OCI-LY1 (cell line): ENCODE measurements around the gene THEM5.

Experiments used
- H2AFZ ChIP-seq: fragments of 200-600 bp; sonication (generic), shearing (Covaris generic); 2 replicates; pipeline ENCODE4 v1.6.0; 2014; ENCODE audit warnings: antibody characterized with exemption, mild to moderate bottlenecking, low read length
- H3F3A ChIP-seq: fragments of 200-600 bp; sonication (generic), shearing (Covaris generic); 2 replicates; pipeline ENCODE4 v1.6.0; 2014; ENCODE audit warnings: mild to moderate bottlenecking, antibody characterized with exemption, low read length, moderate library complexity; ENCODE audit not compliant: insufficient read depth
- H3K27ac ChIP-seq: fragments of 200-600 bp; sonication (generic); 2 replicates; pipeline ENCODE4 v1.5.1; 2014; ENCODE audit warnings: low read length, mixed run types, mild to moderate bottlenecking, low read depth; ENCODE audit not compliant: poor library complexity, severe bottlenecking
- H3K27me3 ChIP-seq: fragments of 200-600 bp; sonication (generic); 2 replicates; pipeline ENCODE4 v1.6.0; 2014; ENCODE audit warnings: antibody characterized with exemption, mild to moderate bottlenecking, low read length, moderate library complexity; ENCODE audit not compliant: insufficient read depth
- H3K36me3 ChIP-seq: fragments of 200-600 bp; sonication (generic); 2 replicates; pipeline ENCODE4 v1.6.1; 2014; ENCODE audit warnings: mild to moderate bottlenecking, antibody characterized with exemption, low read length, moderate library complexity, mixed read lengths; ENCODE audit not compliant: insufficient read depth
- H3K4me1 ChIP-seq: fragments of 200-600 bp; sonication (generic); 2 replicates; pipeline ENCODE4 v1.5.1; 2014; ENCODE audit warnings: mild to moderate bottlenecking, low read length, moderate library complexity; ENCODE audit not compliant: insufficient read depth, severe bottlenecking
- H3K4me2 ChIP-seq: fragments of 200-600 bp; sonication (generic), shearing (Covaris generic); 2 replicates; pipeline ENCODE4 v1.6.1; 2014; ENCODE audit warnings: low read length
- H3K4me3 ChIP-seq: fragments of 200-600 bp; sonication (generic); 2 replicates; pipeline ENCODE4 v1.5.1; 2014; ENCODE audit warnings: low read length, low read depth, mild to moderate bottlenecking, mixed read lengths; ENCODE audit not compliant: poor library complexity, severe bottlenecking
- H3K79me2 ChIP-seq: fragments of 200-600 bp; shearing (Covaris generic); 2 replicates; pipeline ENCODE4 v1.6.1; 2016; ENCODE audit warnings: mixed run types, low read length, mixed read lengths; ENCODE audit not compliant: insufficient read depth
- H3K9ac ChIP-seq: fragments of 200-600 bp; sonication (generic), shearing (Covaris generic); 2 replicates; pipeline ENCODE4 v1.6.1; 2014; ENCODE audit warnings: mild to moderate bottlenecking, low read length, mixed read lengths
- H3K9me2 ChIP-seq: fragments of 200-600 bp; sonication (generic), shearing (Covaris generic); 2 replicates; pipeline ENCODE4 v1.6.1; 2014; ENCODE audit warnings: low read depth, mild to moderate bottlenecking, low read length, mixed read lengths
- H3K9me3 ChIP-seq: fragments of 200-600 bp; shearing (Covaris generic); 2 replicates; pipeline ENCODE4 v1.6.1; 2014; ENCODE audit warnings: low read length, mixed read lengths
- H4K20me1 ChIP-seq: fragments of 200-600 bp; sonication (generic), shearing (Covaris generic); 2 replicates; pipeline ENCODE4 v1.6.0; 2016; ENCODE audit warnings: mild to moderate bottlenecking, low read length; ENCODE audit not compliant: insufficient read depth
- CTCF ChIP-seq: fragments of 200-600 bp; sonication (generic), shearing (Covaris generic); IDR thresholded peaks from 2 replicates; pipeline ENCODE4 v1.5.1; 2017; ENCODE audit warnings: mild to moderate bottlenecking, antibody characterized with exemption, low read length, moderate library complexity, mixed read lengths
- EZH2 ChIP-seq: fragments of 200-600 bp; sonication (generic), shearing (Covaris generic); IDR thresholded peaks from 2 replicates; pipeline ENCODE4 v1.8.0; 2017; ENCODE audit warnings: borderline replicate concordance, mixed run types, mild to moderate bottlenecking, antibody characterized with exemption, low read length, moderate library complexity, mixed read lengths

THEM5 gene

GRCh38 chr1:151809290-151809984 is 44.1 kb downstream of the THEM5 start:
- no peak overlapping the region for H3K4me2 ChIP-seq
- no peak overlapping the region for H3K27ac ChIP-seq
- H3K79me2 ChIP-seq = no peaks in the 10 kb centered on the region
- H3K36me3 ChIP-seq = no peaks in the 10 kb centered on the region
- H3K9ac ChIP-seq = no peak overlapping the region
- no peaks in the 10 kb centered on the region for H3K9me3 ChIP-seq
- 0 out of 2 replicates have a peak, but pooled peaks cover 6% of the 10 kb centered on the region for H3K27me3 ChIP-seq
- no peak overlapping the region for H2AFZ ChIP-seq
- H3K4me1 ChIP-seq = no peaks in the 10 kb centered on the region
- H4K20me1 ChIP-seq = no peaks in the 10 kb centered on the region
- no peaks in the 10 kb centered on the region for H3K9me2 ChIP-seq
- TF ChIP-seq EZH2 (no peak), CTCF (no peak)
- no peak overlapping the region for H3K4me3 ChIP-seq
- no peaks in the 10 kb centered on the region for H3F3A ChIP-seq

GRCh38 chr1:151807766-151808165 is 45.7 kb downstream of the THEM5 start:
- Histone ChIP-seq H3K36me3 (no peaks in the 10 kb centered on the region), H3K4me1 (no peaks in the 10 kb centered on the region), H3K4me2 (no peak overlapping the region), H3K9me3 (no peaks in the 10 kb centered on the region), H3K27me3 (0 out of 2 replicates have a peak, but pooled peaks cover 4% of the 10 kb centered on the region), H3K4me3 (no peak overlapping the region), H3K9ac (no peak overlapping the region), H3K79me2 (no peaks in the 10 kb centered on the region), H3K9me2 (no peaks in the 10 kb centered on the region), H2AFZ (no peak overlapping the region), H3K27ac (no peak overlapping the region), H4K20me1 (no peaks in the 10 kb centered on the region), H3F3A (no peaks in the 10 kb centered on the region)
- TF ChIP-seq CTCF (no peak), EZH2 (no peak)

GRCh38 chr1:151807131-151807530 is 46.4 kb downstream of the THEM5 start:
- TF ChIP-seq EZH2 = no peak
- no peak for TF ChIP-seq CTCF
- Histone ChIP-seq H4K20me1 (no peaks in the 10 kb centered on the region), H3F3A (no peaks in the 10 kb centered on the region), H3K4me1 (no peaks in the 10 kb centered on the region), H3K9ac (no peak overlapping the region), H3K9me2 (no peaks in the 10 kb centered on the region), H3K27me3 (0 out of 2 replicates have a peak, but pooled peaks cover 7% of the 10 kb centered on the region), H3K4me2 (no peak overlapping the region), H2AFZ (no peak overlapping the region), H3K79me2 (no peaks in the 10 kb centered on the region), H3K36me3 (no peaks in the 10 kb centered on the region), H3K27ac (no peak overlapping the region), H3K4me3 (no peak overlapping the region), H3K9me3 (no peaks in the 10 kb centered on the region)
